ENCODE measurements around the gene SLC30A3. TPM values are rescaled to one million over a fixed set of nuclear protein-coding genes. Genes with fewer than 3 reads are reported as not detected.

SLC30A3 gene
- total and polyA plus RNA-seq, 2 of the 13 experiments (the other 11 are each of a cell fraction or from before 2014, with no cell fraction given) = 0.38 to 0.79 TPM

DNA sequence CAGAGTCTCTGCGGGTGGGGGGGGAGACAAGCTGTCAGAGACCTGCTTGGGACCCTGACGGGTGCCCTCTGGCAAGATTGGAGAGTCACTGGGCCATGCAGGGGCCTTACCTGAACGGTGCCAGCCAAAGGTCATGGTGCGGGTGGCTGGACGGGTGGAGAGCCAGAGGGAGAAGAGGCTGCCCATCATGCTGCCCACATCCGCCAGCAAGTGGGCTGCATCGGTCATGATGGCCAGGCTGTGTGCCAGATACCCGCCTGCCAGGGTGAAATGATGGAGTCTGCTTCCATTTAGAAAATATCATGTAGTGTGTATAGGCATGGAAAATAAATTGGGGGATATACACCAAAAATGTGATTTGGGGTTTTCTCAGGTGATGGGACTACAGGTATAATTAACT lies 4.8 kb downstream of the SLC30A3 start:
- Histone ChIP-seq H2AFZ (ENCODE audit: low read length) (no peak overlapping the region), H3K36me3 (replicated peaks in 1 of 2; ENCODE audit: control insufficient read depth in 1 of 2, insufficient read depth in 2 of 2, low read length in 2 of 2) (no peaks in the 10 kb centered on the region), H3K4me2 (ENCODE audit: low read depth, low read length) (no peak overlapping the region), H3K79me2 (ENCODE audit: insufficient read depth, low read length) (no peaks in the 10 kb centered on the region), H3K4me3 (replicated peaks in 1 of 3; ENCODE audit: insufficient read depth in 1 of 3, low read depth in 2 of 3, low read length in 3 of 3) (no peak overlapping the region), H3K9me3 (ENCODE audit: low read length) (no peaks in the 10 kb centered on the region), H4K20me1 (ENCODE audit: insufficient read depth, low read length) (no peaks in the 10 kb centered on the region), H3K27me3 (ENCODE audit: control insufficient read depth in 1 of 2, insufficient read depth in 2 of 2, low read length in 2 of 2) (peaks cover 7 to 33% of the 10 kb centered on the region in 2 experiments), H3K9ac (ENCODE audit: insufficient read depth, low read depth, low read length) (no peak overlapping the region), H3K27ac (ENCODE audit: extremely low read length, insufficient read depth, low read length) (no peak overlapping the region), H3K4me1 (ENCODE audit: insufficient read depth, low read length) (peaks cover under 1% of the 10 kb centered on the region)
- POLR2A ChIA-PET = no interaction called here
- BruUV-seq (replicated peaks) = no TSS peak
- ATAC-seq (no peak), FAIRE-seq (no peak), DNase-seq (ENCODE audit: low spot score) (no peak)
- CTCF ChIA-PET (ENCODE audit: low intra/inter-chr PET ratio, low total read pairs) = no interaction called here
- in situ Hi-C loops (cut with HindIII; ENCODE audit: extremely low pct_ligation_motif_present, low pct_unique_long_range_greater_than_20kb) = no loop called here
- TF ChIP-seq, protein P1, sequence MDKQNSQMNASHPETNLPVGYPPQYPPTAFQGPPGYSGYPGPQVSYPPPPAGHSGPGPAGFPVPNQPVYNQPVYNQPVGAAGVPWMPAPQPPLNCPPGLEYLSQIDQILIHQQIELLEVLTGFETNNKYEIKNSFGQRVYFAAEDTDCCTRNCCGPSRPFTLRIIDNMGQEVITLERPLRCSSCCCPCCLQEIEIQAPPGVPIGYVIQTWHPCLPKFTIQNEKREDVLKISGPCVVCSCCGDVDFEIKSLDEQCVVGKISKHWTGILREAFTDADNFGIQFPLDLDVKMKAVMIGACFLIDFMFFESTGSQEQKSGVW (CRISPR knock-in tag; IDR thresholded peaks at IDR 0.05; ENCODE audit: borderline replicate concordance) = no peak
- no peak for TF ChIP-seq HNRNPUL1 (IDR thresholded peaks at IDR 0.05; ENCODE audit: low read depth, low read length)
- intact Hi-C loops (cut with micrococcal nuclease; ENCODE audit: unreplicated experiment) = loop anchor here (10.0 kb wide), 1 partner anchor 117 kb away; the partner anchor contains the start of genes EIF2B4 and SNX17
- WGBS (ENCODE audit: low lambda C conversion rate) = 68% methylated on average over 8 of the region's 8 CpGs

DNA sequence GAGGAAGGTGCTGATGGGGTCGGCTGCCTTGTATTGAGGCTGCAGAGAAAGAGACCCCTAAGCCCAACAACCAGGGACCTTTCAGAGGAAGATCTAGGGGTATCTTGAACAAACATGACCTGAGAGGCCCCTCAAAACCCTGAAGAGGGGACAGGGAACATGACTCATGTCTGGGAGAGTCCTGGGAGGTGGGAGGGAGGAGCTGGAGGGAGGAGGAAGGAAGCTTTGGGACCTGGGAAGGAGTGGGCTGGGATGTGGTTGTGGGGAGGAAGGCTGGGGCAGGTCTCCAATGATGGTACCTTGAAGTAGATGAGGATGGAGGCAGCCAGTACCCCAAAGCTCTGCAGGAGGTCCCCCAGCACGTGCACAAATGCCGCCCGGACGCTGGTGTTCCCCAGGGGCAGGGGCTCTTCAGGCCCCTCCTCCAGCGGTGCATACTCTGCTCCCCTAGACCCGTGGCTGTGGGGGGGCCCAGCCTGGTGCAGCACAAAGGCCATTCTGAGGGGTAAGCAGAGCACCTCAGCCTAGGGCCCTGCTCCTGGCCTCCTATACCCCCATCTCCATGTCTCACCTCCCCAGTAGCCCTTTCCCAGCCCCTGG lies 5.9 kb downstream of the SLC30A3 start:
- CTCF ChIA-PET (ENCODE audit: low intra/inter-chr PET ratio, low total read pairs) = no interaction called here
- Histone ChIP-seq H3K4me2 (ENCODE audit: low read depth, low read length) (no peak overlapping the region), H3K9ac (ENCODE audit: insufficient read depth, low read depth, low read length) (no peak overlapping the region), H3K4me3 (replicated peaks in 1 of 3; ENCODE audit: insufficient read depth in 1 of 3, low read depth in 2 of 3, low read length in 3 of 3) (no peak overlapping the region), H3K36me3 (replicated peaks in 1 of 2; ENCODE audit: control insufficient read depth in 1 of 2, insufficient read depth in 2 of 2, low read length in 2 of 2) (no peaks in the 10 kb centered on the region), H3K27me3 (ENCODE audit: control insufficient read depth in 1 of 2, insufficient read depth in 2 of 2, low read length in 2 of 2) (peaks cover 6 to 24% of the 10 kb centered on the region in 2 experiments), H3K79me2 (ENCODE audit: insufficient read depth, low read length) (no peaks in the 10 kb centered on the region), H2AFZ (ENCODE audit: low read length) (no peak overlapping the region), H4K20me1 (ENCODE audit: insufficient read depth, low read length) (no peaks in the 10 kb centered on the region), H3K27ac (ENCODE audit: extremely low read length, insufficient read depth, low read length) (no peak overlapping the region), H3K9me3 (ENCODE audit: low read length) (no peaks in the 10 kb centered on the region), H3K4me1 (ENCODE audit: insufficient read depth, low read length) (no peaks in the 10 kb centered on the region)
- DNase-seq (ENCODE audit: low spot score) (no peak), FAIRE-seq (no peak), ATAC-seq (no peak)
- 61% methylated on average over 7 of the region's 7 CpGs for WGBS (ENCODE audit: low lambda C conversion rate)
- POLR2A ChIA-PET = no interaction called here
- intact Hi-C loops (cut with micrococcal nuclease; ENCODE audit: unreplicated experiment) (loop anchor here (10.0 kb wide), 1 partner anchor 118 kb away; the partner anchor contains the start of genes EIF2B4 and SNX17), in situ Hi-C loops (cut with HindIII; ENCODE audit: extremely low pct_ligation_motif_present, low pct_unique_long_range_greater_than_20kb) (no loop called here)
- no TSS peak for BruUV-seq (replicated peaks)
- TF ChIP-seq, protein P2, sequence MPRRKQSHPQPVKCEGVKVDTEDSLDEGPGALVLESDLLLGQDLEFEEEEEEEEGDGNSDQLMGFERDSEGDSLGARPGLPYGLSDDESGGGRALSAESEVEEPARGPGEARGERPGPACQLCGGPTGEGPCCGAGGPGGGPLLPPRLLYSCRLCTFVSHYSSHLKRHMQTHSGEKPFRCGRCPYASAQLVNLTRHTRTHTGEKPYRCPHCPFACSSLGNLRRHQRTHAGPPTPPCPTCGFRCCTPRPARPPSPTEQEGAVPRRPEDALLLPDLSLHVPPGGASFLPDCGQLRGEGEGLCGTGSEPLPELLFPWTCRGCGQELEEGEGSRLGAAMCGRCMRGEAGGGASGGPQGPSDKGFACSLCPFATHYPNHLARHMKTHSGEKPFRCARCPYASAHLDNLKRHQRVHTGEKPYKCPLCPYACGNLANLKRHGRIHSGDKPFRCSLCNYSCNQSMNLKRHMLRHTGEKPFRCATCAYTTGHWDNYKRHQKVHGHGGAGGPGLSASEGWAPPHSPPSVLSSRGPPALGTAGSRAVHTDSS (CRISPR knock-in tag; conservative IDR thresholded peaks at IDR 0.05) = no peak
- TF ChIP-seq ZNF430 (CRISPR knock-in tag; IDR thresholded peaks at IDR 0.05) (no peak), FOXM1 (CRISPR knock-in tag; IDR thresholded peaks at IDR 0.05) (no peak), ZNF451 (CRISPR knock-in tag; IDR thresholded peaks at IDR 0.05) (no peak), FOXP1 (IDR thresholded peaks at IDR 0.05) (no peak), FOXP1 (CRISPR knock-in tag; IDR thresholded peaks at IDR 0.05) (no peak), HNRNPK (IDR thresholded peaks at IDR 0.05; ENCODE audit: low read depth, low read length, poor library complexity, severe bottlenecking) (no peak), ZNF496 (CRISPR knock-in tag; IDR thresholded peaks at IDR 0.05; ENCODE audit: insufficient replicate concordance) (no peak), DNMT3B (CRISPR knock-in tag; conservative IDR thresholded peaks at IDR 0.05) (no peak), ELF3 (CRISPR knock-in tag; IDR thresholded peaks at IDR 0.05) (no peak)
- TF ChIP-seq, protein P3, sequence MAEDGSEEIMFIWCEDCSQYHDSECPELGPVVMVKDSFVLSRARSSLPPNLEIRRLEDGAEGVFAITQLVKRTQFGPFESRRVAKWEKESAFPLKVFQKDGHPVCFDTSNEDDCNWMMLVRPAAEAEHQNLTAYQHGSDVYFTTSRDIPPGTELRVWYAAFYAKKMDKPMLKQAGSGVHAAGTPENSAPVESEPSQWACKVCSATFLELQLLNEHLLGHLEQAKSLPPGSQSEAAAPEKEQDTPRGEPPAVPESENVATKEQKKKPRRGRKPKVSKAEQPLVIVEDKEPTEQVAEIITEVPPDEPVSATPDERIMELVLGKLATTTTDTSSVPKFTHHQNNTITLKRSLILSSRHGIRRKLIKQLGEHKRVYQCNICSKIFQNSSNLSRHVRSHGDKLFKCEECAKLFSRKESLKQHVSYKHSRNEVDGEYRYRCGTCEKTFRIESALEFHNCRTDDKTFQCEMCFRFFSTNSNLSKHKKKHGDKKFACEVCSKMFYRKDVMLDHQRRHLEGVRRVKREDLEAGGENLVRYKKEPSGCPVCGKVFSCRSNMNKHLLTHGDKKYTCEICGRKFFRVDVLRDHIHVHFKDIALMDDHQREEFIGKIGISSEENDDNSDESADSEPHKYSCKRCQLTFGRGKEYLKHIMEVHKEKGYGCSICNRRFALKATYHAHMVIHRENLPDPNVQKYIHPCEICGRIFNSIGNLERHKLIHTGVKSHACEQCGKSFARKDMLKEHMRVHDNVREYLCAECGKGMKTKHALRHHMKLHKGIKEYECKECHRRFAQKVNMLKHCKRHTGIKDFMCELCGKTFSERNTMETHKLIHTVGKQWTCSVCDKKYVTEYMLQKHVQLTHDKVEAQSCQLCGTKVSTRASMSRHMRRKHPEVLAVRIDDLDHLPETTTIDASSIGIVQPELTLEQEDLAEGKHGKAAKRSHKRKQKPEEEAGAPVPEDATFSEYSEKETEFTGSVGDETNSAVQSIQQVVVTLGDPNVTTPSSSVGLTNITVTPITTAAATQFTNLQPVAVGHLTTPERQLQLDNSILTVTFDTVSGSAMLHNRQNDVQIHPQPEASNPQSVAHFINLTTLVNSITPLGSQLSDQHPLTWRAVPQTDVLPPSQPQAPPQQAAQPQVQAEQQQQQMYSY (CRISPR knock-in tag; IDR thresholded peaks at IDR 0.05) = no peak
